Uterus (tissue), 2 donors: Measurements from ENCODE around the gene ZBTB5.

ENCODE experiments used
- POLR2A ChIP-seq, 2 donors: fragments of 450-650 bp; IDR thresholded peaks; one replicate each; pipeline ENCODE4 v1.6.1; 2016; ENCODE audit warnings: antibody characterized with exemption in 2 of 2, mild to moderate bottlenecking in 1 of 2, moderate library complexity in 1 of 2
- TF ChIP-seq, protein P1 (sequence below), 4 experiments: fragments of 200-600 bp in 2 of 4; fragments of 450-650 bp in 2 of 4; sonication (generic) in 2 of 4; IDR thresholded peaks; one replicate each; pipeline ENCODE4 v1.5.1; 2016 to 2019; ENCODE audit warnings: antibody characterized with exemption in 4 of 4, mild to moderate bottlenecking in 2 of 4, moderate library complexity in 1 of 4

DNA sequence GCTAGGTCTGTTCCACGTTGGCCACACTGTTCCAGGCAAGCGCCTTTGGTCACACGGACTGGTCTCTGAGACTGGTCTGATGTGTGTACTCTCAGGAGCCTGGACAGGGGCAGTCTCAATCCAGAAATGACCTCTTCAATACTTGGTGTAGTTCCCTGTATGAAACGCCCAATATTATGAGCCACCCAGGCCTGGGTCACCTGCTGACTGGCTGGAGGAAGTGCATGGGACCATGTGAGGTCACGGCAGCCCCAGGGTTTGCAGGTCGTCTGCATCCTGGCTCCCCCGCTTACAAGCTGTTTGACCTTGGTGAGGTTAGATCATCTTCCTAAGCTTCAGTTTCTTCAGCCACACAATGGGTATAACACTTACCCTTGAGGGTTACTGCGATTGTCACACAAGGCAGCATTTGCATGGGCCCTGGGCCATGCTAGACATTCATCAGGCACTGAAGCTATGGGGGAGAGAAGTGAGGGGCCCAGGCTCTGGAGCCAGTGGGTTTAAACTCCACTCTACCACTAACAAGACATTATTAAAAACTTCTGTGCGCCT is 47.9 kb downstream of the ZBTB5 start:
- TF ChIP-seq, protein P1, sequence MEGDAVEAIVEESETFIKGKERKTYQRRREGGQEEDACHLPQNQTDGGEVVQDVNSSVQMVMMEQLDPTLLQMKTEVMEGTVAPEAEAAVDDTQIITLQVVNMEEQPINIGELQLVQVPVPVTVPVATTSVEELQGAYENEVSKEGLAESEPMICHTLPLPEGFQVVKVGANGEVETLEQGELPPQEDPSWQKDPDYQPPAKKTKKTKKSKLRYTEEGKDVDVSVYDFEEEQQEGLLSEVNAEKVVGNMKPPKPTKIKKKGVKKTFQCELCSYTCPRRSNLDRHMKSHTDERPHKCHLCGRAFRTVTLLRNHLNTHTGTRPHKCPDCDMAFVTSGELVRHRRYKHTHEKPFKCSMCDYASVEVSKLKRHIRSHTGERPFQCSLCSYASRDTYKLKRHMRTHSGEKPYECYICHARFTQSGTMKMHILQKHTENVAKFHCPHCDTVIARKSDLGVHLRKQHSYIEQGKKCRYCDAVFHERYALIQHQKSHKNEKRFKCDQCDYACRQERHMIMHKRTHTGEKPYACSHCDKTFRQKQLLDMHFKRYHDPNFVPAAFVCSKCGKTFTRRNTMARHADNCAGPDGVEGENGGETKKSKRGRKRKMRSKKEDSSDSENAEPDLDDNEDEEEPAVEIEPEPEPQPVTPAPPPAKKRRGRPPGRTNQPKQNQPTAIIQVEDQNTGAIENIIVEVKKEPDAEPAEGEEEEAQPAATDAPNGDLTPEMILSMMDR (IDR thresholded peaks at IDR 0.05): no peak
- TF ChIP-seq POLR2A (IDR thresholded peaks at IDR 0.05): no peak
